ENCODE results near the gene USP53. TPM values are rescaled to one million over a fixed set of nuclear protein-coding genes. Genes with fewer than 3 reads are reported as not detected.
A peak's percentile ranks its signal among the peaks of the same experiment; 100 is the strongest.

Gene USP53
- total and polyA plus RNA-seq, 12 donors: 12.5 to 64.6 (median 41.8) TPM

DNA sequence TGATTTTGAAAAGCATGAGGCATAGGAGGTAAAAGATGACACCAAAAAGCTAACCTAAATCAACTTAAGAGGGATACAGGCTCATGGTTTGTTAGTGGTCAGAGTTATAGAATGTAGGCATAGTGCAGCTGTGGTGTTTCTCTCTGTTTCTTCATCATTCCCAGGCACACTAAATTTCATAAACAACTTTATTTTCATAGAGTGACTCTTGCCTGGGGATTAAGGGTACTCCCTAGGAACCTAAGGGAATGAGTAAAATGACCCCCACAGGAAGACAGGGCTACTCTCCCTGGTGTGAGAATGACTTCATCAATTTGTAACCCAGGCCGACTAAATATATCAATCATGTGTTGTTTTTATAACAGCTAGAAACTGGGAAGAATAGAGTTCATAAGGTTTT lies 98.3 kb downstream of the USP53 start:
- WGBS, 2 donors: 57 to 69% methylated on average over 1 of the region's 1 CpG
- intact Hi-C loops (cut with DNase I): loop anchor here in 7 of 10 donors (5.0 to 10.0 kb wide), 10 partner anchors 64 to 744 kb away; partner anchors contain the start of gene PDE5A (in 2 of the 7)

DNA sequence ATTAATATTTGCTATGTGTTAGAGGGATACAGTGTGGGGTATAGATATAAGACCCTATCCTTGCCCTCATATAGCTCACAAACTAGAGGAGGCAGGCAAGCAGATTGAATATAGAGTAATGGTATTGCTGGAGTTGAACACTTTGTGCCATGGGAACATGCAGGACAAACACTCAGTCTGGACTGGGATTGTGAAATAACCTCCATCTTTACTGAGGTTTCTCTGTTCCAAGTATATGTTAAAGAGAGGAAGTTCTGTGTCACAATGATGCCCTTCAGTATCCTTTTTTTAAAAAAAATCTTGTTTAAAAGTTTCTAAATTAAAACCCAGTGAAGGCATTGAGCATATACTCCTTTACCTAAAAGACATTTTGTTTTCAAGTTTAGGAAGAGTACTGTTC lies 100.7 kb downstream of the USP53 start:
- H3K27ac ChIP-seq: no peak overlapping the region
- no peak overlapping the region for H3K4me3 ChIP-seq
- intact Hi-C loops (cut with DNase I): loop anchor here in 7 of 10 donors (5.0 to 10.0 kb wide), 10 partner anchors 62 to 742 kb away; partner anchors contain the start of gene PDE5A (in 2 of the 7)
- H3K9me3 ChIP-seq: no peaks in the 10 kb centered on the region
- TF ChIP-seq, protein P1, sequence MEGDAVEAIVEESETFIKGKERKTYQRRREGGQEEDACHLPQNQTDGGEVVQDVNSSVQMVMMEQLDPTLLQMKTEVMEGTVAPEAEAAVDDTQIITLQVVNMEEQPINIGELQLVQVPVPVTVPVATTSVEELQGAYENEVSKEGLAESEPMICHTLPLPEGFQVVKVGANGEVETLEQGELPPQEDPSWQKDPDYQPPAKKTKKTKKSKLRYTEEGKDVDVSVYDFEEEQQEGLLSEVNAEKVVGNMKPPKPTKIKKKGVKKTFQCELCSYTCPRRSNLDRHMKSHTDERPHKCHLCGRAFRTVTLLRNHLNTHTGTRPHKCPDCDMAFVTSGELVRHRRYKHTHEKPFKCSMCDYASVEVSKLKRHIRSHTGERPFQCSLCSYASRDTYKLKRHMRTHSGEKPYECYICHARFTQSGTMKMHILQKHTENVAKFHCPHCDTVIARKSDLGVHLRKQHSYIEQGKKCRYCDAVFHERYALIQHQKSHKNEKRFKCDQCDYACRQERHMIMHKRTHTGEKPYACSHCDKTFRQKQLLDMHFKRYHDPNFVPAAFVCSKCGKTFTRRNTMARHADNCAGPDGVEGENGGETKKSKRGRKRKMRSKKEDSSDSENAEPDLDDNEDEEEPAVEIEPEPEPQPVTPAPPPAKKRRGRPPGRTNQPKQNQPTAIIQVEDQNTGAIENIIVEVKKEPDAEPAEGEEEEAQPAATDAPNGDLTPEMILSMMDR (IDR thresholded peaks at IDR 0.05): no peak
- H3K4me1 ChIP-seq: peaks cover 0 to 5% (median 0%) of the 10 kb centered on the region in 9 donors
- no peaks in the 10 kb centered on the region for H3K36me3 ChIP-seq
- H3K27me3 ChIP-seq: no peaks in the 10 kb centered on the region
- peak in 1 of 8 donors; percentile 29 for ATAC-seq
- DNase-seq: no peak

More for the DNA sequence above, 98.3 kb downstream of the USP53 start:
- no peaks in the 10 kb centered on the region for H3K36me3 ChIP-seq
- no peaks in the 10 kb centered on the region for H3K9me3 ChIP-seq
- H3K27me3 ChIP-seq: no peaks in the 10 kb centered on the region
- H3K4me3 ChIP-seq: no peak overlapping the region
- peaks cover 0 to 5% (median 0%) of the 10 kb centered on the region in 9 donors for H3K4me1 ChIP-seq
- TF ChIP-seq, protein P1 (IDR thresholded peaks at IDR 0.05): no peak
- no peak overlapping the region for H3K27ac ChIP-seq
- no peak for ATAC-seq
- no peak for DNase-seq

DNA sequence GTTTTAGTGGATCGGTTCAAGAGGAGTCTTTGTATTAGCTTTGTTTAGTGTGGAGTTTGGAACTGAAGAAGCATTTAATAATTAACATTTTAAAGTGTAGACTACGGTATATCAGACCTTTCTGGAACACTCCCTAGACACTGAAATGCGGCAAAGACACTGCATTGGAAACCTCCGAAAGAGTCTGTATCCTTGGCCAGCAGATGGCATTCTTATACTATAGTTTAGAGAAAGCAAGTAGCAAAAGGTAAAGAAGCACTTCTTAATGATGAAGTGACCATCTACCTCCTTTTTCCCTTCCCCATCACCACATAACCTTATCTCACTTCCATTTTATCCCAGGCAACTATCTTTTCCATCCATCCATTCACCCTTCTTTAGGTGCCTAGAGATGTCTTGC lies 101.8 kb downstream of the USP53 start:
- Histone ChIP-seq H3K27me3 (no peaks in the 10 kb centered on the region), H3K27ac (no peak overlapping the region), H3K4me1 (peaks cover 0 to 5% (median 0%) of the 10 kb centered on the region in 9 donors), H3K36me3 (no peaks in the 10 kb centered on the region), H3K4me3 (no peak overlapping the region), H3K9me3 (no peaks in the 10 kb centered on the region)
- DNase-seq (peak in 1 of 2 donors; percentile 29), ATAC-seq (peak in 7 of 8 donors; percentile 62 to 80 (median 76))
- intact Hi-C loops (cut with DNase I): loop anchor here in 7 of 10 donors (5.0 to 10.0 kb wide), 10 partner anchors 60 to 740 kb away; partner anchors contain the start of gene PDE5A (in 2 of the 7)
- TF ChIP-seq, protein P1 (IDR thresholded peaks at IDR 0.05): peak in 8 of 9 donors; percentile 34 to 78 (median 63)
- WGBS, 2 donors: 14 to 19% methylated on average over 4 of the region's 4 CpGs

DNA sequence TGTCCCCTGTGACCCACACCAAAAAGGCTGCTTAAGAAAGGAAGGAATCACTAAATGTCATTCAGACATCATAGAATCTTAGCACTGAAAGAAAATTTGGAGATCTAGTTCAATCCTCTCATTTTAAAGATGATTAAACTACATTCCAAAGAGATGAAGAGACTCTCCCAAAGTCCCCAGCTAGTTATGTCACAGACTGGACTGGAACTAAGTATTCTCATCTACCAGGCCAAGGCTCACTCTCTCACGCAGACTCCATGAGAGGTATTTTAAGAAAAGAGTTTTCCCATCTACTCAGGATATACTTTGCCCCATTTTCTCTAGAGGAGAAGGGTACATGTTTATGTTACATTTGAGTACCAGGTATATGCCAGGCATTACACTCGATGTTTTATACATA lies 102.5 kb downstream of the USP53 start:
- 62 to 67% methylated on average over 2 of the region's 2 CpGs for WGBS, 2 donors
- Histone ChIP-seq H3K27ac (no peak overlapping the region), H3K36me3 (no peaks in the 10 kb centered on the region), H3K4me1 (peaks cover 0 to 5% (median 0%) of the 10 kb centered on the region in 9 donors), H3K9me3 (no peaks in the 10 kb centered on the region), H3K27me3 (no peaks in the 10 kb centered on the region), H3K4me3 (no peak overlapping the region)
- TF ChIP-seq, protein P1 (IDR thresholded peaks at IDR 0.05): no peak
- no peak for DNase-seq
- intact Hi-C loops (cut with DNase I): loop anchor here (5.0 to 10.0 kb wide), 9 partner anchors 60 to 740 kb away; partner anchors contain the start of gene PDE5A (in 2 of the 10)
- ATAC-seq: peak in 1 of 8 donors; percentile 18
